Fibroblast of lung (primary cell): ENCODE results near the gene FSTL4.

ENCODE experiments used
- EZH2 ChIP-seq: IDR thresholded peaks from 2 replicates; pipeline ENCODE4 v1.5.1; 2012; ENCODE audit warnings: low read length, control low read depth, mild to moderate bottlenecking; ENCODE audit errors: missing control alignments
- TF ChIP-seq, protein P1 (sequence below), 2 donors: IDR thresholded peaks in 1 of 2; conservative IDR thresholded peaks in 1 of 2; 1 replicate in 1 of 2; 2 replicates in 1 of 2; pipeline ENCODE4 v1.5.1; 2011 to 2012; ENCODE audit warnings: low read length in 2 of 2, control low read depth in 1 of 2, inconsistent platforms in 1 of 2, low read depth in 1 of 2, mild to moderate bottlenecking in 1 of 2

DNA sequence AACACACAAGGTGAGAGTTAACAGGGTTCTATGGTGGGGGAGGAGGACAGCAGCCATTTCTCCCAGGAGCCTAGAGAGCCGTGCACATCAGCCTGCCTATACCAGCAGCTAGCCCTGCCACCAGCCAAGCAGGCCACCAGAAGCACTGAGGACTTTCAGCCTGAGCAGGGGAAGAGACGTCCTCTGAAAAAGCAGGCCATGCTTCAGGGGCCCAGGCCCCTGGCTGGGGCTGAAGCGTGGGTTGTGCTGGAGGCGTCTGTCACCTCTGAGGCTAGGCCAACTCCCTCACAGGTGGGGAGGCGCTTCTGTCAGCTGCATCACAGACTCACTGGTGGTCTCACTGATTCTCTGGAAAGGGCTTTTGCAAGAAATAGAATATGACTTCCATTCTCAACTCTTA lies 16.3 kb downstream of the FSTL4 start:
- TF ChIP-seq EZH2: no peak
- TF ChIP-seq, protein P1, sequence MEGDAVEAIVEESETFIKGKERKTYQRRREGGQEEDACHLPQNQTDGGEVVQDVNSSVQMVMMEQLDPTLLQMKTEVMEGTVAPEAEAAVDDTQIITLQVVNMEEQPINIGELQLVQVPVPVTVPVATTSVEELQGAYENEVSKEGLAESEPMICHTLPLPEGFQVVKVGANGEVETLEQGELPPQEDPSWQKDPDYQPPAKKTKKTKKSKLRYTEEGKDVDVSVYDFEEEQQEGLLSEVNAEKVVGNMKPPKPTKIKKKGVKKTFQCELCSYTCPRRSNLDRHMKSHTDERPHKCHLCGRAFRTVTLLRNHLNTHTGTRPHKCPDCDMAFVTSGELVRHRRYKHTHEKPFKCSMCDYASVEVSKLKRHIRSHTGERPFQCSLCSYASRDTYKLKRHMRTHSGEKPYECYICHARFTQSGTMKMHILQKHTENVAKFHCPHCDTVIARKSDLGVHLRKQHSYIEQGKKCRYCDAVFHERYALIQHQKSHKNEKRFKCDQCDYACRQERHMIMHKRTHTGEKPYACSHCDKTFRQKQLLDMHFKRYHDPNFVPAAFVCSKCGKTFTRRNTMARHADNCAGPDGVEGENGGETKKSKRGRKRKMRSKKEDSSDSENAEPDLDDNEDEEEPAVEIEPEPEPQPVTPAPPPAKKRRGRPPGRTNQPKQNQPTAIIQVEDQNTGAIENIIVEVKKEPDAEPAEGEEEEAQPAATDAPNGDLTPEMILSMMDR (conservative IDR thresholded peaks at IDR 0.05 in 1 of 2, IDR thresholded peaks at IDR 0.05 in 1 of 2; ENCODE audit: low read depth in 1 of 2, low read length in 2 of 2): no peak
